ENCODE results near the gene SLC9A3.

Gene SLC9A3

GRCh38 chr5:482021-482420, 42.2 kb downstream of the SLC9A3 start:
- H3K4me1 ChIP-seq (ENCODE audit: insufficient read depth, low read length) = no peaks in the 10 kb centered on the region
- H3K27me3 ChIP-seq (ENCODE audit: insufficient read depth, low read length, poor library complexity) = no peaks in the 10 kb centered on the region
- no peak overlapping the region for H3K27ac ChIP-seq (ENCODE audit: low read length)
- no peak for ATAC-seq (ENCODE audit: insufficient read depth, low read depth)
- no peak overlapping the region for H3K4me2 ChIP-seq (ENCODE audit: insufficient read depth, low read length)
- H3K36me3 ChIP-seq (ENCODE audit: insufficient read depth, low read length) = no peaks in the 10 kb centered on the region
- TF ChIP-seq EZH2 (IDR thresholded peaks at IDR 0.05; ENCODE audit: borderline replicate concordance, low read depth, low read length, severe bottlenecking) (no peak), CTCF (IDR thresholded peaks at IDR 0.05; ENCODE audit: borderline replicate concordance, extremely low read depth, low read length, poor library complexity, severe bottlenecking) (no peak)
- no peak for DNase-seq
- H3K79me2 ChIP-seq (ENCODE audit: insufficient read depth, low read length) = no peaks in the 10 kb centered on the region
- no peaks in the 10 kb centered on the region for H3K9me3 ChIP-seq (ENCODE audit: insufficient read depth, low read length, severe bottlenecking)
- H2AFZ ChIP-seq (ENCODE audit: low read depth, low read length) = no peak overlapping the region
- H3K9ac ChIP-seq (ENCODE audit: low read depth, low read length) = no peak overlapping the region
- H3K4me3 ChIP-seq (ENCODE audit: low read depth in 1 of 2, low read length in 2 of 2) = no peak overlapping the region
- H4K20me1 ChIP-seq (ENCODE audit: insufficient read depth, low read length) = peaks cover 11% of the 10 kb centered on the region; the same call in 1 of the 2 replicates

DNA sequence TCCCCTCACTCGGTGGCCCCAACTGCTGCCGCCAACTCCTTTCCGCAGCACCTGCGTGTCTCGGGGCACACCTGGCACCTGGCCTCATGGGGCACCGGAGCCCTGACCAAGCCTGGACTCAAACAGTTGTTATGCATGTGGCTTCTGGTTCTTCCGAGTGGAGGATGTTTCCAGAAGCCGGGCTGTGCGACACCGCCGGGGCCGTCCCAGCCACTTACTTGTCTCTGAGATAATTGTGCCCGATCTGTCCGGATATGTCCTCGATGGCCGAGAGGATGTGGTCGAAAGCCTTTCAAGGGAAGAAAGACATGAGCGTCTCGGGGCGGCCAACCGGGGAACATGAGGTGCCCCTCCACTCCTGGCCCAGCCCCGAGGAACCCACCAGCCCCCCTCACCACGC, 42.9 kb downstream of the SLC9A3 start:
- TF ChIP-seq EZH2 (IDR thresholded peaks at IDR 0.05; ENCODE audit: borderline replicate concordance, low read depth, low read length, severe bottlenecking) = no peak
- no peak for TF ChIP-seq CTCF (IDR thresholded peaks at IDR 0.05; ENCODE audit: borderline replicate concordance, extremely low read depth, low read length, poor library complexity, severe bottlenecking)
- DNase-seq (no peak), ATAC-seq (ENCODE audit: insufficient read depth, low read depth) (no peak)
- Histone ChIP-seq H3K27me3 (ENCODE audit: insufficient read depth, low read length, poor library complexity) (no peaks in the 10 kb centered on the region), H3K4me1 (ENCODE audit: insufficient read depth, low read length) (no peaks in the 10 kb centered on the region), H3K27ac (ENCODE audit: low read length) (no peak overlapping the region), H3K79me2 (ENCODE audit: insufficient read depth, low read length) (no peaks in the 10 kb centered on the region), H3K9me3 (ENCODE audit: insufficient read depth, low read length, severe bottlenecking) (no peaks in the 10 kb centered on the region), H3K36me3 (ENCODE audit: insufficient read depth, low read length) (no peaks in the 10 kb centered on the region; the same call in 1 of the 2 replicates), H3K9ac (ENCODE audit: low read depth, low read length) (no peak overlapping the region), H2AFZ (ENCODE audit: low read depth, low read length) (no peak overlapping the region), H4K20me1 (ENCODE audit: insufficient read depth, low read length) (peaks cover 16% of the 10 kb centered on the region; the same call in 1 of the 2 replicates), H3K4me2 (ENCODE audit: insufficient read depth, low read length) (no peak overlapping the region), H3K4me3 (ENCODE audit: low read depth in 1 of 2, low read length in 2 of 2) (no peak overlapping the region)

- TF ChIP-seq EZH2 (IDR thresholded peaks at IDR 0.05; ENCODE audit: borderline replicate concordance, low read depth, low read length, severe bottlenecking) (no peak), CTCF (IDR thresholded peaks at IDR 0.05; ENCODE audit: borderline replicate concordance, extremely low read depth, low read length, poor library complexity, severe bottlenecking) (no peak)
- Histone ChIP-seq H3K27ac (ENCODE audit: low read length) (no peak overlapping the region), H3K4me2 (ENCODE audit: insufficient read depth, low read length) (no peak overlapping the region), H2AFZ (ENCODE audit: low read depth, low read length) (no peak overlapping the region), H3K4me3 (ENCODE audit: low read depth in 1 of 2, low read length in 2 of 2) (no peak overlapping the region), H3K27me3 (ENCODE audit: insufficient read depth, low read length, poor library complexity) (no peaks in the 10 kb centered on the region), H3K79me2 (ENCODE audit: insufficient read depth, low read length) (no peaks in the 10 kb centered on the region), H3K9me3 (ENCODE audit: insufficient read depth, low read length, severe bottlenecking) (no peaks in the 10 kb centered on the region), H3K4me1 (ENCODE audit: insufficient read depth, low read length) (peaks cover 4% of the 10 kb centered on the region; the same call in 1 of the 2 replicates), H3K36me3 (ENCODE audit: insufficient read depth, low read length) (no peaks in the 10 kb centered on the region; the same call in 1 of the 2 replicates), H4K20me1 (ENCODE audit: insufficient read depth, low read length) (peaks cover 27% of the 10 kb centered on the region; the same call in 1 of the 2 replicates), H3K9ac (ENCODE audit: low read depth, low read length) (no peak overlapping the region)
- DNase-seq (no peak), ATAC-seq (ENCODE audit: insufficient read depth, low read depth) (no peak)
Measured at GRCh38 chr5:479566-480319, 44.5 kb downstream of the SLC9A3 start.

Data from DND-41 (cell line).